ENCODE results near the gene STX16. TPM values are rescaled to one million over a fixed set of nuclear protein-coding genes. Genes with fewer than 3 reads are reported as not detected.
A peak's percentile ranks its signal among the peaks of the same experiment; 100 is the strongest.

Gene STX16
- total RNA-seq, 1 experiment from 2014 or later = 38.0 TPM

DNA sequence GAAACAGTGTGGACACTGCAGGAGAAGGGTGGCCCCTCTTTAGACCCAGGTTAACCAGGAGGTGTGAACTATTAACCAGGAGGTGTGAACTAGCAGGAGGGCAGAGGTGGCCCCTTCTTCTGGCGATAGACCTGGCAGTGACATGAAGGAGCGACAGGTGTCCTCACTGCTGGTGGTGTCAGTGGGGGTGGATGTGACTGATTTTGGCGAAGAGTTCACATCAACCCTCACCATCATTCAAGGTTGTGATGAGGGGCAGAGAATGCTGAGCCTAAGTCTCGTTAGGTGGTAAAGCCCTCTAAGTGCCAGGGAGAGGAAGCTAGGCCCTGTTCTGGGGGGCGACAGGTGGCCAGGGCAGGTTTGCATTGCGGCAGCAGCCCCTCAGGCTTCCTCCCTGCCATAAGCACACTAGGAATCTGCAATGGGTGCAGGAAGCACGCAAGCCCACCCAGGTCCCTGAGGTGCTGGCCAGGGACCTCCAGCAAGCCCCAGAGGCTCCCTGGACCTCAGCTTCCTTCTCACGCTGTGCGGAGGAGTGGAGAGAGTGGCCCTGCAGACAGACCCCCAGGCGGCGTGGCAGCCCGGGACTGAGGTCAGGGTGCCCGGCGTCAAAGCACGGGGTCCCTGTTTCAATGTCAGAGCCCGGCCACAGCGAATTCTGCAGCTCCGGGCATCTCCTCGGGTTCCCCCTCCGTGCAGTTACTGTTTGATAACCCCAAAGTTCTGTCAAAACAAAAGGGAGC, 55.2 kb downstream of the STX16 start:
- H3K4me1 ChIP-seq = peaks cover 9% of the 10 kb centered on the region
- DNase-seq = peak in 1 of 2 experiments; percentile 3
- H3K27me3 ChIP-seq = no peaks in the 10 kb centered on the region
- H3K27ac ChIP-seq = no peak overlapping the region
- no peak overlapping the region for H3K4me3 ChIP-seq
- no peaks in the 10 kb centered on the region for H3K9me3 ChIP-seq (replicated peaks)
- H3K36me3 ChIP-seq = no peaks in the 10 kb centered on the region; the same call in 1 of the 2 replicates

DNA sequence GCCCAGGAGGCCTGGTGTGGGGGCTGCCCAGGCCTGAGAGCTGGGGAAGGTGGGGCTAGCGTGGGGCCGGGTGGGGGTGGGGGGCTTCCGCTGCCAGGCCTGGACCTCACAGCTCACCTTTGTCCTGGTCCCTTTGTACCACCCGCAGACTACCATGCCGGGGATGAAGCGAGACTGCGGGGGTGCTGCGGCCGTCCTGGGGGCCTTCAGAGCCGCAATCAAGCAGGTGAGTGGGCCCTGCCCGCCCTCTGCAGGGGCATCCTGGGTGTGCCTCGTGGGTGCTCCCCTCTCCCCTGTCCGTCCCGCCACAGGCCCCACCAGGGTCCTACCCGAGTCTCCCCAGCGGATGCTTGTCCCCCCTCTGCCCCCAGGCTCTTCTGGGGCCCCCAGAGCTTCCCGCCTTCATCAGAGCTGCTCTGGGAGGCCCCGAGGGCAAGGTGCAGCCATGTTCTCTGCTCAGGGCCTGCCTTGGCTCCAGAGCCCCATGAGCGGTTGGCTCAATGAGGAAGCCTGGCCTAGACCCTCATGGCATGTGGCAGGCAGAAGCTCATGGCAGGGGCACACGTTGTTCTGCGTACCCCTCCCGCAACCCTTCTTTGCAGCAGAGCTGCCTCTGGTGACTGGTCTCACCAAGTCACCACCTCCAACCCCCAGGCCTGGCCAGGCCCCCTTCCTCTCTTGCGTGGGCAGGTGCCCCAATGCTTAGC, 56.0 kb downstream of the STX16 start:
- H3K36me3 ChIP-seq = no peaks in the 10 kb centered on the region; the same call in 1 of the 2 replicates

DNA sequence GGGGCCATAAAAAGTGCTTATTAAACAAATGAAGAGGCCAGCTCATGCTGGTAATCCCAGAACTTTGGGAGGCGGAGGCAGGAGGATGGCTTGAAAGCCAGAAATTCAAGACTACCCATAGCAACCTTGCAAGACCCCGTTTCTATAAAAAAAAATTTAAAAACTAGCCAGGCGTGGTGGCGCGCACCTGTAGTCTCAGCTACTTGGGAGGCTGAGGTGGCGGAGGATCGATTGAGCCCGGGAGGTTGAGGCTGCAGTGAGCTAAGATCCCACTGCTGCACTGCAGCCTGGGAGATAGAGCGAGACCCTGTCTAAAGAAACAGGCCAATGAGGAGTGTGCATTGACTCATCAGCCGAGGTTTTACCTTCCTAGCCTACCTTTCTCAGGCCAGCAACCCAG, 56.7 kb downstream of the STX16 start:
- H3K4me3 ChIP-seq = peak overlapping the region; percentile 53
- peaks cover 9% of the 10 kb centered on the region for H3K4me1 ChIP-seq
- no peaks in the 10 kb centered on the region for H3K27me3 ChIP-seq
- DNase-seq = no peak
- H3K27ac ChIP-seq = peak overlapping the region; percentile 67; the same call in 1 of the 2 replicates
- no peaks in the 10 kb centered on the region for H3K9me3 ChIP-seq (replicated peaks)
- H3K36me3 ChIP-seq = no peaks in the 10 kb centered on the region; the same call in 1 of the 2 replicates

More for the DNA sequence above, 56.0 kb downstream of the STX16 start:
- Histone ChIP-seq H3K27ac (no peak overlapping the region), H3K4me1 (peaks cover 9% of the 10 kb centered on the region), H3K4me3 (no peak overlapping the region), H3K9me3 (replicated peaks) (no peaks in the 10 kb centered on the region), H3K27me3 (no peaks in the 10 kb centered on the region)
- DNase-seq = peak in 1 of 2 experiments; percentile 9

GRCh38 chr20:58708246-58708931, 57.3 kb downstream of the STX16 start:
- H3K27ac ChIP-seq = peak overlapping the region; percentile 67
- no peaks in the 10 kb centered on the region for H3K36me3 ChIP-seq
- peaks cover 9% of the 10 kb centered on the region for H3K4me1 ChIP-seq
- peak overlapping the region; percentile 53 for H3K4me3 ChIP-seq
- peak; percentile 87 to 92 for DNase-seq
- H3K27me3 ChIP-seq = no peaks in the 10 kb centered on the region
- H3K9me3 ChIP-seq (replicated peaks) = no peaks in the 10 kb centered on the region

DNA sequence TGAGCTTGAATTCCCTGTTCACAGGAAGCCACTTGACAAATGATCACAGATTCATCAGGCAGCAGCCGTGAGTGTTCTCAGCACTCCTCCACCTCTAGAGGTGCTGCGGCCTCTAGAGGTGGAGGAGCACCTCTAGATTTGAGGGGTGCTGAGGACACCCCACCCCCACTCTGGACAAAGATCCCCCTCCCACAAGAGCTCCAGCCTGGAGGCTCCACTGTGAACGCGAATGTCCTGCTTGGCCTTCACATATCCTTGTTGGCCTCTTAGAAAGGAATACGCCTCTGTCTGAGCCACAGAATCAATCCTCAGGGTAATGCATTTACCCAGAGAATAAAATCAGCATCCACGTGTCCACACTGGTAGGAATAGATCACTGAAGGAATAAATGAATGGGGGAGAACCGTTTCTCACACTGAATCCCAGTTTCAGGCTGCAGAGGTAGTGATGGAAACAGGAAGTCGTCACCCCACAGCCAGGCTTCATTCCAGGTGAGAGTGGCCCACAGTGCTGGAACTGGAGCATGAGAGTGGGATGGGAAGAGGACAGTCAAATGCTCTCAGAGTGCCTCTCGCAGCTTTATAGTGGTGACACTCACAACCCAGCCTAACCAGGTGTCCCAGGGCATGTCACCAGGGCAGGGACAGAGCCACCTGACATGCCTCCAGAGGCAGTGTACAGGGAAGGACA, 58.1 kb downstream of the STX16 start:
- Histone ChIP-seq H3K27ac (peak overlapping the region; percentile 67), H3K36me3 (no peaks in the 10 kb centered on the region), H3K27me3 (no peaks in the 10 kb centered on the region), H3K4me3 (peak overlapping the region; percentile 53), H3K9me3 (replicated peaks) (no peaks in the 10 kb centered on the region), H3K4me1 (peaks cover 9% of the 10 kb centered on the region)
- DNase-seq = no peak

DNA sequence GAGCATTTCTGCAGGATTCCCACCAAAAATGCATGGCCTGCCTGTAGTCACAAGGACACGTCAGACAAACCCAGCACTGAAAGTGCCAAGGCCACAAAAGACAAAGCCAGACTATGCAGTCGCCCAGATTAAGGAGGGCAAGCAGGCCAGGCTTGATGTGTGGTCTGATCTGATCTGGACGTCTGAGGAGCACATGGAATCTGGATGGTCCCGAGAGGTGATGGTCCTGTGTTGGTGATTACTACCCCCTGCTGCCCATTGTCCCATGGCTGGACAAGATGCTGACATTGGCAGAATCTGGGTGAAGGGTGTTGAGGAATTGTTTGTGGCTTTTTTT, 58.6 kb downstream of the STX16 start:
- no peak overlapping the region for H3K27ac ChIP-seq
- no peaks in the 10 kb centered on the region for H3K27me3 ChIP-seq
- H3K4me1 ChIP-seq = peaks cover 9% of the 10 kb centered on the region
- peak in 1 of 2 experiments; percentile 7 for DNase-seq
- no peak overlapping the region for H3K4me3 ChIP-seq
- no peaks in the 10 kb centered on the region for H3K9me3 ChIP-seq (replicated peaks)
- no peaks in the 10 kb centered on the region for H3K36me3 ChIP-seq

DNA sequence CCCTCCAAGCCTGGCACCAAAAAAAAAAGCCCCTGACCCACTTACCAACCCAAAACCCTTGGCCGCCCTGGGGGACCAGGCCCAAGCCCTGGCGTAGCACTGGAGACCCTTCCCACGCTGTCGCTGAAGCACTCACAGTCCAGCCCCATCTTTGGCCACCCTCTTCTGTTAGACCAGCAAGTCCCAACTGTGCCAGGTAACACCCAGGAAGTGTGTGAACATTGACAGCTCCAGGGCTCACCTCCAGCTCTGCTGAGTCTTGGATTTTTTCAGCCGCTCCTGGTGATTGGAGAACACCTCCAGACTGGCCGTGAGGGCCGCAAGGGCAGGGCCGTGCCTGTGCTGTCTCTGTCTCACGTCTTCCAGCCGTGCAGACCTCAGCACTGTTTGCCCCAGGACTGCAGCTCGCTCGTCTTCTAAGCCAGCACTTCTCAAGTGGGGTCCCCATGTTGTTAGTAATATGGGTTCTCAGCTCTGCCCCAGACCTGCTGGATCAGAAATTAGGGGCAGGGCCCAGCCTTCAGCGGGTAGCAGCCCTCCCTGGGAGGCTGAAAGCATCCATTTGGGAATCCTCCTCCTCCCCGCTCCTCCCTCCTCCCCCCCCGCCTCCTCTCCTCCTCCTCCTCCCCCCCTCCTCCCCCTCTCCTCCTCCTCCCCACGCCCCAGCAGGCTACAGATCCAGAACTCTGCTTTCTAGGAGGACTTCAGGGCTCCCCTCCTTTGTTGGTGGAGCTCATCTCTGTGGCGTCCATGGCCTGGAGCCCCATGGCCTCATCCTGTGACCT, 59.6 kb downstream of the STX16 start:
- no peak overlapping the region for H3K4me3 ChIP-seq
- peak in 1 of 2 experiments; percentile 5 for DNase-seq
- no peaks in the 10 kb centered on the region for H3K9me3 ChIP-seq (replicated peaks)
- H3K36me3 ChIP-seq = no peaks in the 10 kb centered on the region
- no peaks in the 10 kb centered on the region for H3K27me3 ChIP-seq
- H3K27ac ChIP-seq = no peak overlapping the region
- H3K4me1 ChIP-seq = peaks cover 9% of the 10 kb centered on the region

DNA sequence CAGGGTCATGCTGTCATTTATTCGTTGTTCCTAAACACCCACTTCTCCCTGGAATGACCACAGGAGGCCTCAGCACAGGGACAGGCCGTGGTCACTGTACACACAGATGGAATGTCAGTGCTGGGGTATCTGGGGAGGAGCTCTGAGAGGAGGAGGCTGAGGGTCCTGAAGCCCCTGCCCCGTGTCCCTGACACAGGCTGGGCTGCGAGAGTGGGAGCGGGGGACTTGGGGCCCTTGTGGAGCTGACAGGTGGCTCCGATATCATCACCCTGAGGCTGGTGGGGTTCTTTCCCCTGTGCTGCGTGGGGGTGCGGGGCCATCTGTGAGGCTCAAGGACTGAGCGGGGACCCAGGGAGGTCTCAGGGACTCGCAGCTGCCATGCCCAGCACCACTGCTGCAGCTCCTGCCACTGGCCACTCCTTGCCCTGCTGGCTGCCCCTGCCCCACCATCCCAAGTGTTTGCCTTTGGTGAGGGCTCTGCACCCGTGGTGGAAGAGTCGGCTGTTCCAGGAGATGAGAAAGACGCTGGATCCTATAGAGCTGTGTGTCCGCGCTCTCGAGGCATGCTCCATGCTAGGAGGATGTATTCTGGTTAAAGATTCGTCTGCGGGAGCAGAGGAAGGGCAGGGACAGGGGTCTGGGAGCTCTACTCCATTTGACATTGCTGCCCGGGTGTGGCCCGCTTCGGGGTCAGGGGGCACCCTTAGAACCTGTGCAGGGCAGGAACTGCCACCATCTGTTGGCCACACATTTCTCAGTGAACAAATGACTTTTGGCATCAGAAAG, 60.4 kb downstream of the STX16 start:
- peak in 1 of 2 experiments; percentile 5 for DNase-seq
- H3K36me3 ChIP-seq = no peaks in the 10 kb centered on the region

GRCh38 chr20:58712151-58712791, 61.2 kb downstream of the STX16 start:
- Histone ChIP-seq H3K4me3 (no peak overlapping the region), H3K27ac (no peak overlapping the region), H3K9me3 (replicated peaks) (no peaks in the 10 kb centered on the region), H3K4me1 (peaks cover 20% of the 10 kb centered on the region), H3K36me3 (no peaks in the 10 kb centered on the region), H3K27me3 (no peaks in the 10 kb centered on the region)
- DNase-seq = peak in 1 of 2 experiments; percentile 5

More for the DNA sequence above, 60.4 kb downstream of the STX16 start:
- no peak overlapping the region for H3K4me3 ChIP-seq
- no peaks in the 10 kb centered on the region for H3K9me3 ChIP-seq (replicated peaks)
- no peak overlapping the region for H3K27ac ChIP-seq
- H3K27me3 ChIP-seq = no peaks in the 10 kb centered on the region
- peaks cover 12% of the 10 kb centered on the region for H3K4me1 ChIP-seq

GRCh38 chr20:58712806-58713731, 62.0 kb downstream of the STX16 start:
- Histone ChIP-seq H3K36me3 (no peaks in the 10 kb centered on the region), H3K4me1 (peaks cover 20% of the 10 kb centered on the region)
- peak in 1 of 2 experiments; percentile 6 for DNase-seq

GRCh38 chr20:58713801-58714339, 62.8 kb downstream of the STX16 start:
- peak in 1 of 2 experiments; percentile 4 for DNase-seq
- Histone ChIP-seq H3K9me3 (replicated peaks) (no peaks in the 10 kb centered on the region), H3K27ac (no peak overlapping the region), H3K4me1 (peaks cover 16% of the 10 kb centered on the region), H3K4me3 (no peak overlapping the region), H3K27me3 (no peaks in the 10 kb centered on the region), H3K36me3 (no peaks in the 10 kb centered on the region)

More at GRCh38 chr20:58712806-58713731, 62.0 kb downstream of the STX16 start:
- Histone ChIP-seq H3K9me3 (replicated peaks) (no peaks in the 10 kb centered on the region), H3K27me3 (no peaks in the 10 kb centered on the region), H3K4me3 (no peak overlapping the region), H3K27ac (no peak overlapping the region)
